Mesenchymal stem cell (in vitro differentiated cells and primary cell): ENCODE results near the gene SPACA7.
"Not testable (repeated sequence)": the region's sequence is repeated elsewhere in the genome, so short reads cannot be mapped to it uniquely, and the experiment has no call there.

Experiments
- DNase-seq: peaks from one replicate; pipeline ENCODE4 v3.0.0-alpha.2; 2013
- H2AFZ ChIP-seq: one replicate; pipeline ENCODE4 v1.6.1; 2013; ENCODE audit warnings: low read depth, mild to moderate bottlenecking, control low read depth, inconsistent platforms, low read length, moderate library complexity
- H2AK5ac ChIP-seq: 2 replicates; pipeline ENCODE4 v1.6.1; 2013; ENCODE audit warnings: low read length, moderate library complexity, mild to moderate bottlenecking, inconsistent platforms; ENCODE audit not compliant: severe bottlenecking
- H2BK120ac ChIP-seq: one replicate; pipeline ENCODE4 v1.6.1; 2013; ENCODE audit warnings: low read depth, mild to moderate bottlenecking, inconsistent platforms, low read length, moderate library complexity
- H2BK12ac ChIP-seq, 2 experiments: one replicate each; pipeline ENCODE4 v1.6.1; 2013; ENCODE audit warnings: inconsistent platforms in 2 of 2, low read length in 2 of 2, mild to moderate bottlenecking in 2 of 2, moderate library complexity in 2 of 2, control low read depth in 1 of 2
- H2BK15ac ChIP-seq: one replicate; pipeline ENCODE4 v1.6.1; 2013; ENCODE audit warnings: mild to moderate bottlenecking, low read depth, inconsistent platforms; ENCODE audit not compliant: poor library complexity, severe bottlenecking
- H2BK5ac ChIP-seq: 2 replicates; pipeline ENCODE4 v1.6.1; 2013; ENCODE audit warnings: low read depth, mild to moderate bottlenecking, low read length, control low read depth, inconsistent platforms; ENCODE audit not compliant: poor library complexity, severe bottlenecking
- H3K14ac ChIP-seq, 2 experiments: one replicate each; pipeline ENCODE4 v1.6.1; 2013; ENCODE audit warnings: inconsistent platforms in 2 of 2, low read length in 2 of 2, control low read depth in 1 of 2, mild to moderate bottlenecking in 1 of 2, moderate library complexity in 1 of 2
- H3K18ac ChIP-seq, 2 experiments: one replicate each; pipeline ENCODE4 v1.6.1; 2013; ENCODE audit warnings: inconsistent platforms in 2 of 2, low read length in 2 of 2, control low read depth in 1 of 2, low read depth in 1 of 2, mild to moderate bottlenecking in 1 of 2
- H3K23ac ChIP-seq, 2 experiments: one replicate each; pipeline ENCODE4 v1.6.1; 2013; ENCODE audit warnings: inconsistent platforms in 2 of 2, low read length in 2 of 2, mild to moderate bottlenecking in 2 of 2, moderate library complexity in 2 of 2, control low read depth in 1 of 2
- H3K27ac ChIP-seq: 2 replicates; pipeline ENCODE4 v1.5.1; 2013; ENCODE audit warnings: mild to moderate bottlenecking, moderate library complexity, low read length, control low read depth, inconsistent platforms; ENCODE audit not compliant: poor library complexity, severe bottlenecking
- H3K27me3 ChIP-seq, 2 experiments: 2 replicates each; pipeline versions ENCODE4 v1.6.1 to v1.7.0; 2013; ENCODE audit warnings: low read length in 2 of 2, mild to moderate bottlenecking in 2 of 2, moderate library complexity in 2 of 2, control low read depth in 1 of 2, inconsistent platforms in 1 of 2; ENCODE audit not compliant: control insufficient read depth in 1 of 2, insufficient read depth in 1 of 2
- H3K36me3 ChIP-seq, 2 experiments: 2 replicates each; pipeline versions ENCODE4 v1.6.1 to v1.7.0; 2013; ENCODE audit warnings: low read length in 2 of 2, control low read depth in 1 of 2, inconsistent platforms in 1 of 2, low read depth in 1 of 2, mild to moderate bottlenecking in 1 of 2; ENCODE audit not compliant: insufficient read depth in 2 of 2, control insufficient read depth in 1 of 2
- H3K4ac ChIP-seq, 2 experiments: one replicate each; pipeline ENCODE4 v1.6.1; 2013; ENCODE audit warnings: inconsistent platforms in 2 of 2, low read length in 2 of 2, mild to moderate bottlenecking in 2 of 2, moderate library complexity in 2 of 2, control low read depth in 1 of 2, low read depth in 1 of 2
- H3K4me1 ChIP-seq: 2 replicates; pipeline ENCODE4 v1.6.1; 2013; ENCODE audit warnings: low read depth, low read length, control low read depth; ENCODE audit not compliant: control insufficient read depth, insufficient read depth
- H3K4me2 ChIP-seq: 2 replicates; pipeline ENCODE4 v1.6.1; 2013; ENCODE audit warnings: low read length, mild to moderate bottlenecking, inconsistent platforms; ENCODE audit not compliant: poor library complexity, severe bottlenecking
- H3K4me3 ChIP-seq, 2 experiments: 2 replicates each; pipeline versions ENCODE4 v1.5.1 to v1.7.0; 2013; ENCODE audit warnings: low read length in 2 of 2, mild to moderate bottlenecking in 2 of 2, control low read depth in 1 of 2, low read depth in 1 of 2; ENCODE audit not compliant: insufficient read depth in 1 of 2
- H3K79me1 ChIP-seq: replicated peaks from 2 replicates; pipeline ENCODE4 v1.6.1; 2013; ENCODE audit warnings: mild to moderate bottlenecking, control low read depth, low read length, inconsistent platforms; ENCODE audit not compliant: poor library complexity, severe bottlenecking
- H3K9ac ChIP-seq: 2 replicates; pipeline ENCODE4 v1.7.0; 2013; ENCODE audit warnings: mild to moderate bottlenecking, low read length, moderate library complexity
- H3K9me3 ChIP-seq: 2 replicates; pipeline ENCODE4 v1.7.0; 2013; ENCODE audit warnings: mild to moderate bottlenecking, low read length; ENCODE audit not compliant: control insufficient read depth
- H4K8ac ChIP-seq: one replicate; pipeline ENCODE4 v1.6.1; 2013; ENCODE audit warnings: inconsistent platforms, mild to moderate bottlenecking, low read length, moderate library complexity
- H4K91ac ChIP-seq: one replicate; pipeline ENCODE4 v1.6.1; 2013; ENCODE audit warnings: mild to moderate bottlenecking, low read length, inconsistent platforms
- WGBS: methylation state at CpG from one replicate; pipeline ENCODE4 v1.1.7; 2013; ENCODE audit warnings: mixed read lengths; 5-methylcytosine and 5-hydroxymethylcytosine counted together

SPACA7 gene

DNA sequence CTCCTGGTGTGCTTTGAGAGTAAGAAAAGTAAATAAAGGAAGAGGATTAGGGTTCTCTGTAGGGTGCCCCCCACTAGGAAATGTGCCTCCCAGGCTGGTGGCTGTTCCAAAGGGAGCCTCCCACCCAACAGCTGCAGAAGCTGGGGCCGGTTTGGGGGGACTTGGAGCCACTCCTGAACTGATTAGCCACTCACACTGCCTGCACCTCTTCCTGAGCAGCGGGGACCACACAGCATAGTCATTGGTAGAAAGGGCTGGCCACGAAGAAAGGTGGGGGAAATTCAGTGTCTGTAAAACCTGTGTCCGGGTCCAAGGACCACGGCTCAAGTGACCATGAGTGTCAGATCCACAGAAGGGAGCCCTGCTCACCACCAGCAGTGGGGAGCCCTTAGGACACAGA is 55.6 kb downstream of the SPACA7 start:
- Histone ChIP-seq H2BK120ac (no peak overlapping the region), H3K79me1 (no peaks in the 10 kb centered on the region), H2BK5ac (no peak overlapping the region), H3K4me2 (no peak overlapping the region), H3K27me3 (no peaks in the 10 kb centered on the region), H2BK15ac (no peak overlapping the region), H3K4me3 (no peak overlapping the region), H4K8ac (no peak overlapping the region), H4K91ac (no peak overlapping the region), H3K9ac (no peak overlapping the region), H3K4ac (no peak overlapping the region), H3K27ac (no peak overlapping the region), H3K23ac (no peak overlapping the region), H3K4me1 (no peaks in the 10 kb centered on the region), H2AK5ac (no peak overlapping the region), H3K18ac (no peak overlapping the region), H2AFZ (no peak overlapping the region), H2BK12ac (no peak overlapping the region), H3K14ac (no peak overlapping the region), H3K9me3 (peaks cover 28% of the 10 kb centered on the region), H3K36me3 (no peaks in the 10 kb centered on the region)
- DNase-seq, result no peak
- WGBS, result 71% methylated on average over 5 of the region's 5 CpGs

DNA sequence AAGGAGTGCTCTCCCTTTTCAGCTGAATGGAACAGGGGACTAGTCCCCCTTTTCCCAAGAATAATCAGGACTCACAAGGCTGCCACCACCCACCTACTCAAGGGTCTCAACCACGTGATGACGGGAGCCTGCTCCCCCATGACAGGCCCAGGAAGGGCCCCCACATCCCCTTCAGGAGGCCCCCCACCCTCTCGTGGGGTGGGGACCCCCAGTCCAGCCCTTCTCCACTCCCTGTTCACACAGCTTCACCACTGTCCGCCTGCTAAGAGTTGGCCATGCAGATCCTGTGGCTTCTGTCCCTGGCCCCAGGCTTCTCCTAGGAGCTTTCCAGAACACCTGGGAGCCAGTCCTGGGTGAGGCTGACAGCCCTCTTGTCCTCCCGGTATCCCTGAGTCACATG is 56.6 kb downstream of the SPACA7 start:
- H2BK120ac ChIP-seq, H3K4ac ChIP-seq, H3K79me1 ChIP-seq, DNase-seq, H3K4me1 ChIP-seq, H4K8ac ChIP-seq, H2AK5ac ChIP-seq, H2BK5ac ChIP-seq, H3K18ac ChIP-seq, H3K36me3 ChIP-seq, H3K27me3 ChIP-seq, H4K91ac ChIP-seq, H3K23ac ChIP-seq, H3K14ac ChIP-seq, H2AFZ ChIP-seq, H2BK15ac ChIP-seq, H3K4me2 ChIP-seq, H3K27ac ChIP-seq, H2BK12ac ChIP-seq, H3K9ac ChIP-seq, H3K4me3 ChIP-seq: not testable (repeated sequence)
- 68% methylated on average over 4 of the region's 5 CpGs for WGBS
- peaks cover 22% of the 10 kb centered on the region for H3K9me3 ChIP-seq

DNA sequence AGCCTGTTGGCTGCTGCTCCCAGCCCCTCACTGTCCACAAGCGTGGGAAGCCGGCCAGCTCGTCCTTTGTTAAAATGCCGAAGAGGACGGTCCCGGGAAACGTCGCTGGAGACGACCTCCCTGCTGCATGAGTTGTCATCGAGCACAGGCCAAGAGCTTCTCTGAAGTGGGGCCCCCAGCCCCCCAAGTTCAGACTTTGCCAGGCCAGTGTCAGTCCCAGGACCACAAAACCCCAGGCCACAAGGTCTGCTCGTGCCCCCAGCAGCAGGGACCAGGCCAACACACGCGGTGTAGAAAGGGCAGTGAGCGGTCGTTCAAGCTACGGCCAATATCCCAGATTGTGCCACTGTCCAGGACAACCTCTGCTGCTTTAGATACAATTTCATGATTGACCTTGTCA is 57.4 kb downstream of the SPACA7 start:
- not testable (repeated sequence) for H3K23ac ChIP-seq, H3K4ac ChIP-seq

GRCh38 chr13:112434032-112434431 is 57.9 kb downstream of the SPACA7 start:
- no peak overlapping the region for H3K4me2 ChIP-seq
- H3K4me1 ChIP-seq, result no peaks in the 10 kb centered on the region
- H3K9me3 ChIP-seq, result peaks cover 22% of the 10 kb centered on the region
- H3K27ac ChIP-seq, result no peak overlapping the region
- H3K14ac ChIP-seq, result no peak overlapping the region
- no peak overlapping the region for H3K4me3 ChIP-seq
- H2AFZ ChIP-seq, result no peak overlapping the region
- H3K9ac ChIP-seq, result no peak overlapping the region
- no peak overlapping the region for H3K18ac ChIP-seq
- H3K4ac ChIP-seq, result no peak overlapping the region
- no peak overlapping the region for H2BK15ac ChIP-seq
- H2AK5ac ChIP-seq, result no peak overlapping the region
- H2BK5ac ChIP-seq, result no peak overlapping the region
- no peaks in the 10 kb centered on the region for H3K79me1 ChIP-seq
- no peak overlapping the region for H4K91ac ChIP-seq
- no peaks in the 10 kb centered on the region for H3K27me3 ChIP-seq
- no peaks in the 10 kb centered on the region for H3K36me3 ChIP-seq
- H2BK12ac ChIP-seq, result no peak overlapping the region
- H4K8ac ChIP-seq, result no peak overlapping the region
- H3K23ac ChIP-seq, result no peak overlapping the region
- no peak for DNase-seq
- WGBS, result 85% methylated on average over 11 of the region's 13 CpGs
- H2BK120ac ChIP-seq, result no peak overlapping the region

More for the DNA sequence above, 57.4 kb downstream of the SPACA7 start:
- H2BK120ac ChIP-seq, H3K27me3 ChIP-seq, H3K9ac ChIP-seq, H4K91ac ChIP-seq, H3K18ac ChIP-seq, H2AK5ac ChIP-seq, H4K8ac ChIP-seq, H3K27ac ChIP-seq, H3K14ac ChIP-seq, H2BK15ac ChIP-seq, H2BK5ac ChIP-seq, H3K4me1 ChIP-seq, H3K36me3 ChIP-seq, H3K79me1 ChIP-seq, H3K4me3 ChIP-seq, H2AFZ ChIP-seq, DNase-seq, H3K4me2 ChIP-seq, H2BK12ac ChIP-seq: not testable (repeated sequence)
- WGBS, result 88% methylated on average over 16 of the region's 16 CpGs
- peaks cover 27% of the 10 kb centered on the region for H3K9me3 ChIP-seq
